Psoas muscle (tissue), 8 donors: ENCODE results near the gene PALM3. TPM values are rescaled to one million over a fixed set of nuclear protein-coding genes. Genes with fewer than 3 reads are reported as not detected.
A peak's percentile ranks its signal among the peaks of the same experiment; 100 is the strongest.

Experiments
- ATAC-seq, 4 donors: fragments of 200-7000 bp; cut with Tn5 transposase; one replicate each; pipeline ENCODE4 v1.9.1; 2020; ENCODE audit warnings: moderate library complexity in 3 of 4, mild to moderate bottlenecking in 2 of 4
- DNase-seq, 2 donors: peaks; one replicate each; pipeline ENCODE4 v3.0.0-alpha.2; 2020
- H3K27ac ChIP-seq: fragments of 200-600 bp; one replicate; pipeline ENCODE4 v1.8.0; 2022
- H3K27me3 ChIP-seq, 3 donors: fragments of 200-600 bp in 1 of 3; one replicate each; pipeline versions ENCODE4 v1.6.1 to v1.8.0; 2013 to 2022; ENCODE audit warnings: low read length in 2 of 3, mild to moderate bottlenecking in 2 of 3, moderate library complexity in 1 of 3; ENCODE audit not compliant: insufficient read depth in 3 of 3
- H3K36me3 ChIP-seq, 2 donors: fragments of 200-600 bp in 1 of 2; one replicate each; pipeline versions ENCODE4 v1.6.1 to v1.8.0; 2013 to 2022; ENCODE audit warnings: low read depth in 1 of 2, mild to moderate bottlenecking in 1 of 2, moderate library complexity in 1 of 2; ENCODE audit not compliant: insufficient read depth in 1 of 2
- H3K4me1 ChIP-seq: fragments of 200-600 bp; one replicate; pipeline ENCODE4 v1.8.0; 2022
- H3K4me3 ChIP-seq: fragments of 200-600 bp; one replicate; pipeline ENCODE4 v1.8.0; 2022; ENCODE audit warnings: mild to moderate bottlenecking
- H3K9me3 ChIP-seq: fragments of 200-600 bp; one replicate; pipeline ENCODE4 v1.8.0; 2022
- CTCF ChIP-seq: fragments of 200-600 bp; IDR thresholded peaks from one replicate; pipeline ENCODE4 v1.8.0; 2022; ENCODE audit warnings: antibody characterized with exemption
- WGBS, 3 donors: extraction: QIAGEN DNeasy Blood & Tissue Kit; methylation state at CpG; one replicate each; pipeline versions ENCODE4 v1.1.6 to v1.1.7; 2013; 5-methylcytosine and 5-hydroxymethylcytosine counted together
- intact Hi-C, 2 donors: fragments of 100-400 bp; cut with DNase I; formaldehyde crosslinking; loops; one replicate each; pipeline versions ENCODE4 v1.11.0 to v1.14.2; 2022
- polyA plus RNA-seq, 3 donors: library from polyadenylated mRNA; stranded (reverse); fragments of 200-250 nt; gene quantifications; one replicate each; pipeline ENCODE4 v1.2.3, GENCODE V29; 2013
- total RNA-seq, 4 donors: library from RNA; stranded (reverse); fragmentation: NEBNext Ultra II Directional in 2 of 4; extraction: Animal tissue kit (Norgen Biotek cat#: 25700) in 2 of 4; gene quantifications; one replicate each; pipeline versions ENCODE4 v1.2.1 to v1.2.4, GENCODE V29; 2021 to 2023
- donor health status: healthy with polysubstance abuse.
- donor health status: DM: no; HTN: no; CAD: no; lungs with moderate emphysema.
- donor health status: Bipolar disorder and iron deficiency.
- donor health status: healthy.
- donor health status: DM: yes; HTN: yes; CAD: no.
- donor health status: DM: no; HTN: no; CAD: no.
- donor health status: DM: no; HTN: no; CAD: no.
- donor health status: DM: yes; HTN: yes; CAD: no.

Gene PALM3
- total and polyA plus RNA-seq, 7 donors, result 0.04 to 0.05 TPM; not detected in 5

GRCh38 chr19:14085309-14085995 is 23.6 kb upstream of the PALM3 start, which contains the start of gene C19orf67:
C19orf67 (minus strand) TSS chr19:14085783; CDS start chr19:14085627, 156 bp downstream.
- 64 to 74% (median 70%) methylated on average over 31 to 54 of the region's 54 CpGs for WGBS, 3 donors
- DNase-seq, result no peak

GRCh38 chr19:14082675-14082960 is 20.7 kb upstream of the PALM3 start:
- H3K4me3 ChIP-seq, result peak overlapping the region; percentile 86
- no peaks in the 10 kb centered on the region for H3K27me3 ChIP-seq
- no peak for DNase-seq
- no peaks in the 10 kb centered on the region for H3K9me3 ChIP-seq
- no peak for TF ChIP-seq CTCF
- H3K4me1 ChIP-seq, result peaks cover 13% of the 10 kb centered on the region
- 53 to 88% (median 72%) methylated on average over 1 of the region's 1 CpG for WGBS, 3 donors
- peaks cover 0 to 13% of the 10 kb centered on the region in 2 donors for H3K36me3 ChIP-seq
- no peak for ATAC-seq
- intact Hi-C loops, result loop anchor here in 1 of 2 donors (5.0 kb wide), 1 partner anchor 35 kb away; the partner anchor contains the start of gene PRKACA
- H3K27ac ChIP-seq, result peak overlapping the region; percentile 92

More at GRCh38 chr19:14085309-14085995, 23.6 kb upstream of the PALM3 start, which contains the start of gene C19orf67:
- Histone ChIP-seq H3K27ac (no peak within 1 kb of the TSS), H3K36me3 (peaks cover 0 to 28% of the 10 kb centered on the region in 2 donors), H3K9me3 (no peaks in the 10 kb centered on the region), H3K27me3 (no peaks in the 10 kb centered on the region), H3K4me3 (no peak within 1 kb of the TSS), H3K4me1 (peaks cover 9% of the 10 kb centered on the region)
- intact Hi-C loops, result no loop called here
- TF ChIP-seq CTCF, result no peak
- ATAC-seq, result no peak

- Histone ChIP-seq H3K27ac (peak overlapping the region; percentile 92), H3K4me3 (peak overlapping the region; percentile 86), H3K36me3 (peaks cover 0 to 9% of the 10 kb centered on the region in 2 donors), H3K27me3 (no peaks in the 10 kb centered on the region), H3K4me1 (peaks cover 13% of the 10 kb centered on the region), H3K9me3 (no peaks in the 10 kb centered on the region)
- WGBS, 3 donors, result 15 to 18% (median 18%) methylated on average over 20 to 24 of the region's 24 CpGs
- peak; percentile 49 to 65 (median 56) for ATAC-seq
- intact Hi-C loops, result loop anchor here in 1 of 2 donors (5.0 kb wide), 1 partner anchor 35 kb away; the partner anchor contains the start of gene PRKACA
- peak; percentile 53 to 76 for DNase-seq
- TF ChIP-seq CTCF, result no peak
Measured at GRCh38 chr19:14081797-14082674, 20.2 kb upstream of the PALM3 start.

- H3K27me3 ChIP-seq, result no peaks in the 10 kb centered on the region
- ATAC-seq (peak; percentile 93 to 96 (median 94)), DNase-seq (peak; percentile 99 to 100)
- H3K36me3 ChIP-seq, result no peaks in the 10 kb centered on the region
- peaks cover 13% of the 10 kb centered on the region for H3K4me1 ChIP-seq
- peak overlapping the region; percentile 92 for H3K27ac ChIP-seq
- peak overlapping the region; percentile 86 for H3K4me3 ChIP-seq
- TF ChIP-seq CTCF, result no peak
- intact Hi-C loops, result loop anchor here in 1 of 2 donors (5.0 kb wide), 1 partner anchor 36 kb away; the partner anchor contains the start of gene PRKACA
- H3K9me3 ChIP-seq, result no peaks in the 10 kb centered on the region
- 0 to 1% (median 0%) methylated on average over 50 of the region's 50 CpGs for WGBS, 3 donors
Measured at GRCh38 chr19:14080887-14081796, 19.3 kb upstream of the PALM3 start.
